Stimulated activated CD8-positive, alpha-beta memory T cell treated with anti-CD3 and anti-CD28 coated beads, Interleukin-12 subunit alpha, Interleukin-12 subunit beta, amount 100 ng/mL, for 24 hours (primary cell): Measurements from ENCODE around the gene ABCF1.

Experiments used
- DNase-seq: peaks from one replicate; pipeline ENCODE4 v3.0.0-alpha.2; 2020; ENCODE audit errors: extremely low read depth

The ABCF1 gene

GRCh38 chr6:30626484-30627366, 55.5 kb downstream of the ABCF1 start, which contains the start of gene ATAT1:
TSS of gene ATAT1 (plus strand) at chr6:30626874.
- peak; percentile 73 for DNase-seq

GRCh38 chr6:30635834-30636233, 64.6 kb downstream of the ABCF1 start:
- DNase-seq: no peak

GRCh38 chr6:30640481-30640880, 69.2 kb downstream of the ABCF1 start:
- DNase-seq: no peak

GRCh38 chr6:30641048-30641447, 69.8 kb downstream of the ABCF1 start:
- no peak for DNase-seq
